BE2C (cell line): ENCODE measurements around the gene SULT1A3.
A peak's percentile ranks its signal among the peaks of the same experiment; 100 is the strongest.

Experiments used
- DNase-seq: peaks from one replicate; pipeline ENCODE4 v3.0.0-alpha.2; 2020
- H3K27me3 ChIP-seq: fragments of 250-450 bp; sonication (Bioruptor Pico); 2 replicates; pipeline ENCODE4 v1.5.1; 2020; ENCODE audit warnings: mild to moderate bottlenecking
- H3K36me3 ChIP-seq: fragments of 250-450 bp; sonication (Bioruptor Pico); 2 replicates; pipeline ENCODE4 v1.5.1; 2020; ENCODE audit warnings: mild to moderate bottlenecking
- H3K4me1 ChIP-seq: fragments of 250-450 bp; sonication (Bioruptor Pico); 2 replicates; pipeline ENCODE4 v1.5.1; 2020
- H3K4me3 ChIP-seq: 2 replicates; pipeline ENCODE4 v1.5.1; 2011; ENCODE audit warnings: low read depth, low read length
- H3K9me3 ChIP-seq: fragments of 250-450 bp; sonication (Bioruptor Pico); 2 replicates; pipeline ENCODE4 v1.5.1; 2020
- CTCF ChIP-seq: IDR thresholded peaks from 2 replicates; pipeline ENCODE4 v1.5.1; 2012; ENCODE audit warnings: mild to moderate bottlenecking, low read depth, low read length

SULT1A3 gene

DNA sequence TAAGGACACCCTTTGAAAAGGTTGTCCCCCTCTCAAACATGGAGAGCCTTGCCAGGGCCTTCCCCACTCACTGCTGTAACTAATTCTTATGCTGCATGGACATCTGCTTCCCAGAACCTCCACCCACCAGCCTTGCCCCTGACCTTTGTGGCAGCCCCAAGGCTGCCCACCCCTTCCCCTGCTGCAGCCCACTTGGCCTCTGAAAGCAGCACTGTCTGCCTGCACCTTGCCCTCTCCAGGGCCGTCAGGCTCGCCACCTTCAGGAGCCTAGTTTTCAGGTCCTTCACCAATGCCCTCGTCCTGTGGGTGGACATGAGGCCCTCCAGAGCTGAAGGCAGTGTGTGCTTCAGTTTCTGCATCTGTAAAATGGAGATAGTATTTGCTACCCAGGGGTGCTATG, 18.3 kb upstream of the SULT1A3 start:
- no peak for TF ChIP-seq CTCF
- no peaks in the 10 kb centered on the region for H3K9me3 ChIP-seq
- H3K4me1 ChIP-seq, result peaks cover 6% of the 10 kb centered on the region; the same call in 1 of the 2 replicates
- H3K27me3 ChIP-seq, result no peaks in the 10 kb centered on the region
- no peak for DNase-seq
- H3K4me3 ChIP-seq, result no peak overlapping the region
- no peaks in the 10 kb centered on the region for H3K36me3 ChIP-seq

GRCh38 chr16:30183233-30184095, 15.6 kb upstream of the SULT1A3 start, which contains the start of gene CORO1A:
TSS of gene CORO1A (plus strand) at chr16:30183602. CDS start at chr16:30185210, 1,608 bp downstream.
- Histone ChIP-seq H3K4me1 (peaks cover 6% of the 10 kb centered on the region; the same call in 1 of the 2 replicates), H3K27me3 (no peaks in the 10 kb centered on the region), H3K36me3 (no peaks in the 10 kb centered on the region), H3K4me3 (peak within 1 kb of the TSS; percentile 67), H3K9me3 (no peaks in the 10 kb centered on the region)
- DNase-seq, result peak; percentile 90
- no peak for TF ChIP-seq CTCF

GRCh38 chr16:30184096-30184890, 14.8 kb upstream of the SULT1A3 start:
- DNase-seq, result peak; percentile 20

GRCh38 chr16:30184891-30185682, 14.0 kb upstream of the SULT1A3 start:
- H3K27me3 ChIP-seq, result no peaks in the 10 kb centered on the region
- no peak for TF ChIP-seq CTCF
- peak; percentile 18 for DNase-seq
- H3K9me3 ChIP-seq, result no peaks in the 10 kb centered on the region
- H3K36me3 ChIP-seq, result no peaks in the 10 kb centered on the region
- peaks cover 6% of the 10 kb centered on the region; the same call in 1 of the 2 replicates for H3K4me1 ChIP-seq
- no peak overlapping the region for H3K4me3 ChIP-seq

More at GRCh38 chr16:30184096-30184890, 14.8 kb upstream of the SULT1A3 start:
- TF ChIP-seq CTCF, result no peak
- Histone ChIP-seq H3K9me3 (no peaks in the 10 kb centered on the region), H3K36me3 (no peaks in the 10 kb centered on the region), H3K4me1 (peaks cover 6% of the 10 kb centered on the region; the same call in 1 of the 2 replicates), H3K27me3 (no peaks in the 10 kb centered on the region), H3K4me3 (peak overlapping the region; percentile 67)

GRCh38 chr16:30185683-30186421, 13.2 kb upstream of the SULT1A3 start:
- H3K4me1 ChIP-seq, result peaks cover 6% of the 10 kb centered on the region; the same call in 1 of the 2 replicates
- DNase-seq, result no peak
- H3K27me3 ChIP-seq, result no peaks in the 10 kb centered on the region
- H3K9me3 ChIP-seq, result no peaks in the 10 kb centered on the region
- no peak overlapping the region for H3K4me3 ChIP-seq
- no peaks in the 10 kb centered on the region for H3K36me3 ChIP-seq
- no peak for TF ChIP-seq CTCF
